H1 (cell line): ENCODE results near the gene COA3. TPM values are rescaled to one million over a fixed set of nuclear protein-coding genes. Genes with fewer than 3 reads are reported as not detected.

Source experiments
- CTCF ChIA-PET: fragments of 300-600 bp; sonication (Branson Sonifier 250); formaldehyde crosslinking; loops from one replicate; lab custom pipeline; 2021; ENCODE audit not compliant: partially characterized antibody; lab: Charles Lee
- POLR2A ChIA-PET: fragments of 300-600 bp; sonication (Branson Sonifier 250); formaldehyde crosslinking; loops from one replicate; lab custom pipeline; 2021; ENCODE audit warnings: inconsistent platforms; ENCODE audit not compliant: partially characterized antibody; lab: Charles Lee
- DNase-seq, 2 experiments: peaks; one replicate each; pipeline versions ENCODE4 v3.0.0 to v3.0.0-alpha.2; 2010 to 2022; ENCODE audit warnings: low spot score in 2 of 2, low read depth in 1 of 2, mixed read lengths in 1 of 2
- FAIRE-seq: peaks from 2 replicates; lab custom pipeline; 2011; peaks lifted over from hg19 to GRCh38; lab: Jason Lieb, UNC
- H2AFZ ChIP-seq: 2 replicates; pipeline ENCODE4 v1.8.1; 2012; ENCODE audit warnings: low read length, inconsistent platforms
- H2AK5ac ChIP-seq: 2 replicates; pipeline ENCODE4 v1.6.1; 2013; ENCODE audit warnings: low read depth, low read length
- H2BK120ac ChIP-seq: replicated peaks from 2 replicates; pipeline ENCODE3; 2013; ENCODE audit warnings: low read depth, low read length, inconsistent platforms
- H2BK12ac ChIP-seq: 2 replicates; pipeline ENCODE4 v1.6.1; 2013; ENCODE audit warnings: low read depth, low read length
- H2BK15ac ChIP-seq: 2 replicates; pipeline ENCODE4 v1.6.1; 2013; ENCODE audit warnings: low read length
- H2BK20ac ChIP-seq: 2 replicates; pipeline ENCODE4 v1.6.1; 2013; ENCODE audit warnings: low read length
- H2BK5ac ChIP-seq: 2 replicates; pipeline ENCODE4 v1.6.1; 2013; ENCODE audit warnings: low read depth, low read length
- H3K14ac ChIP-seq: 2 replicates; pipeline ENCODE4 v1.6.1; 2013; ENCODE audit warnings: inconsistent platforms; ENCODE audit not compliant: insufficient read length
- H3K18ac ChIP-seq: 2 replicates; pipeline ENCODE4 v1.6.1; 2013; ENCODE audit warnings: low read length; ENCODE audit errors: extremely low read depth
- H3K23ac ChIP-seq: 2 replicates; pipeline ENCODE4 v1.6.1; 2013; ENCODE audit warnings: inconsistent platforms; ENCODE audit not compliant: insufficient read length
- H3K23me2 ChIP-seq: 2 replicates; pipeline ENCODE4 v1.6.1; 2013; ENCODE audit warnings: low read depth, low read length
- H3K27ac ChIP-seq: 2 replicates; pipeline ENCODE4 v1.6.1; 2011; ENCODE audit warnings: low read depth, low read length, inconsistent platforms
- H3K27me3 ChIP-seq, 4 experiments: replicated peaks in 1 of 4; 1 replicate in 1 of 4; 2 replicates in 3 of 4; pipeline versions ENCODE4 v1.6.1 to v1.8.1; 2011 to 2013; ENCODE audit warnings: low read length in 3 of 4, mild to moderate bottlenecking in 3 of 4, inconsistent platforms in 2 of 4, mixed read lengths in 2 of 4, moderate library complexity in 1 of 4; ENCODE audit not compliant: control insufficient read depth in 3 of 4, insufficient read depth in 3 of 4; ENCODE audit errors: extremely low read depth in 1 of 4
- H3K36me3 ChIP-seq, 4 experiments: 2 replicates each; pipeline versions ENCODE4 v1.6.1 to v1.8.1; 2011 to 2013; ENCODE audit warnings: mild to moderate bottlenecking in 4 of 4, low read length in 3 of 4, moderate library complexity in 2 of 4, control low read depth in 1 of 4, inconsistent platforms in 1 of 4; ENCODE audit not compliant: insufficient read depth in 4 of 4, control insufficient read depth in 2 of 4
- H3K4ac ChIP-seq: replicated peaks from 2 replicates; pipeline ENCODE3; 2013; ENCODE audit warnings: low read length, low read depth, mixed read lengths, inconsistent platforms; ENCODE audit not compliant: insufficient read length
- H3K4me1 ChIP-seq, 4 experiments: replicated peaks in 1 of 4; 1 replicate in 1 of 4; 2 replicates in 3 of 4; pipeline versions ENCODE4 v1.6.1 to v1.8.1; 2011 to 2013; ENCODE audit warnings: low read length in 3 of 4, inconsistent platforms in 2 of 4, mixed read lengths in 1 of 4; ENCODE audit not compliant: insufficient read depth in 4 of 4, control insufficient read depth in 3 of 4
- H3K4me2 ChIP-seq, 2 experiments: 2 replicates each; pipeline versions ENCODE4 v1.6.1 to v1.8.1; 2011 to 2013; ENCODE audit warnings: low read depth in 2 of 2, low read length in 2 of 2, control low read depth in 1 of 2, inconsistent platforms in 1 of 2, mild to moderate bottlenecking in 1 of 2; ENCODE audit not compliant: insufficient read depth in 1 of 2
- H3K4me3 ChIP-seq, 4 experiments: fragments of 200-600, 300-600 bp in 1 of 4; sonication (generic), shearing (Covaris generic), sonication (Bioruptor Twin) in 1 of 4; 2 replicates each; pipeline versions ENCODE4 v1.5.1 to v1.8.1; 2011 to 2016; ENCODE audit warnings: low read length in 4 of 4, low read depth in 3 of 4, control low read depth in 2 of 4, inconsistent platforms in 2 of 4, mild to moderate bottlenecking in 2 of 4, mixed read lengths in 1 of 4, moderate library complexity in 1 of 4; ENCODE audit not compliant: insufficient read depth in 2 of 4; ENCODE audit errors: extremely low read depth in 1 of 4
- H3K56ac ChIP-seq: replicated peaks from 2 replicates; pipeline ENCODE3; 2013; ENCODE audit warnings: low read depth, mild to moderate bottlenecking, mixed read lengths, low read length, inconsistent platforms; ENCODE audit not compliant: insufficient read length
- H3K79me1 ChIP-seq: 2 replicates; pipeline ENCODE4 v1.6.1; 2013; ENCODE audit warnings: low read depth, low read length, control low read depth
- H3K79me2 ChIP-seq, 2 experiments: 2 replicates each; pipeline versions ENCODE4 v1.6.1 to v1.8.1; 2012 to 2013; ENCODE audit warnings: low read length in 2 of 2, mild to moderate bottlenecking in 2 of 2, inconsistent platforms in 1 of 2; ENCODE audit not compliant: insufficient read depth in 2 of 2, control insufficient read depth in 1 of 2
- H3K9ac ChIP-seq, 4 experiments: replicated peaks in 1 of 4; 1 replicate in 1 of 4; 2 replicates in 3 of 4; pipeline versions ENCODE4 v1.6.1 to v1.8.1; 2011 to 2013; ENCODE audit warnings: low read depth in 3 of 4, low read length in 3 of 4, control low read depth in 2 of 4, mild to moderate bottlenecking in 2 of 4, moderate library complexity in 2 of 4, inconsistent platforms in 1 of 4; ENCODE audit errors: extremely low read depth in 1 of 4
- H3K9me3 ChIP-seq, 2 experiments: 2 replicates each; pipeline versions ENCODE4 v1.6.1 to v1.8.1; 2012 to 2013; ENCODE audit warnings: mild to moderate bottlenecking in 2 of 2, moderate library complexity in 2 of 2, control low read depth in 1 of 2, inconsistent platforms in 1 of 2, low read depth in 1 of 2, low read length in 1 of 2, mixed read lengths in 1 of 2; ENCODE audit not compliant: insufficient read depth in 2 of 2
- H4K20me1 ChIP-seq, 2 experiments: replicated peaks in 1 of 2; 2 replicates each; pipeline versions ENCODE3 to v1.8.1; 2011 to 2013; ENCODE audit warnings: inconsistent platforms in 2 of 2, low read length in 2 of 2, mild to moderate bottlenecking in 1 of 2; ENCODE audit not compliant: insufficient read depth in 2 of 2, control insufficient read depth in 1 of 2
- H4K5ac ChIP-seq: 2 replicates; pipeline ENCODE4 v1.6.1; 2013; ENCODE audit warnings: low read length, low read depth, mixed read lengths, inconsistent platforms; ENCODE audit not compliant: insufficient read length
- H4K8ac ChIP-seq: 2 replicates; pipeline ENCODE4 v1.8.0; 2013; ENCODE audit warnings: mild to moderate bottlenecking, moderate library complexity, low read length, inconsistent platforms; ENCODE audit not compliant: insufficient read depth; ENCODE audit errors: extremely low read depth
- H4K91ac ChIP-seq: replicated peaks from 2 replicates; pipeline ENCODE3; 2013; ENCODE audit warnings: low read length, mixed read lengths, inconsistent platforms; ENCODE audit not compliant: insufficient read length
- ASH2L ChIP-seq: fragments of 200-600, 300-600 bp; sonication (generic); IDR thresholded peaks from one replicate; pipeline ENCODE4 v1.7.1; 2017; ENCODE audit warnings: low read length
- CBX5 ChIP-seq: fragments of 300-800, 300-1000 bp; sonication (generic); IDR thresholded peaks from 2 replicates; pipeline ENCODE4 v1.7.1; 2016; ENCODE audit warnings: antibody characterized with exemption, low read length, low read depth
- CTBP2 ChIP-seq: IDR thresholded peaks from 2 replicates; pipeline ENCODE4 v1.7.0; 2011; ENCODE audit warnings: borderline replicate concordance, mild to moderate bottlenecking, moderate library complexity, mixed read lengths, low read length; ENCODE audit not compliant: insufficient read depth, insufficient read length
- KDM1A ChIP-seq: fragments of 200-600, 300-600 bp; sonication (generic); IDR thresholded peaks from 2 replicates; pipeline ENCODE4 v1.7.1; 2016; ENCODE audit warnings: mild to moderate bottlenecking, low read length, borderline replicate concordance
- KDM4A ChIP-seq: IDR thresholded peaks from one replicate; pipeline ENCODE4 v1.7.1; 2012; ENCODE audit warnings: low read depth, mild to moderate bottlenecking, moderate library complexity, low read length, inconsistent platforms; ENCODE audit not compliant: severe bottlenecking
- POLR2A ChIP-seq, 2 experiments: IDR thresholded peaks; 1 replicate in 1 of 2; 2 replicates in 1 of 2; pipeline ENCODE4 v1.6.1; 2011; ENCODE audit warnings: low read depth in 2 of 2, low read length in 2 of 2, mild to moderate bottlenecking in 2 of 2; ENCODE audit errors: control extremely low read depth in 1 of 2
- POLR2AphosphoS5 ChIP-seq: IDR thresholded peaks from 2 replicates; pipeline ENCODE4 v1.6.1; 2011; ENCODE audit warnings: low read depth, low read length
- RBBP5 ChIP-seq: IDR thresholded peaks from 2 replicates; pipeline ENCODE4 v1.7.1; 2012; ENCODE audit warnings: low read depth, mild to moderate bottlenecking, inconsistent platforms, low read length, moderate library complexity, borderline replicate concordance
- RXRA ChIP-seq: IDR thresholded peaks from 2 replicates; pipeline ENCODE4 v1.6.1; 2011; ENCODE audit warnings: low read depth, mild to moderate bottlenecking, low read length, moderate library complexity; ENCODE audit not compliant: insufficient read depth
- TAF1 ChIP-seq: IDR thresholded peaks from 2 replicates; pipeline ENCODE4 v1.6.1; 2011; ENCODE audit warnings: mild to moderate bottlenecking, low read depth, low read length
- WGBS, 2 experiments: shearing (Covaris generic) in 1 of 2; methylation state at CpG; one replicate each; pipeline versions ENCODE4 v1.1.6 to v1.1.7; 2013 to 2015; ENCODE audit warnings: low lambda C conversion rate in 2 of 2, mixed read lengths in 2 of 2, inconsistent platforms in 1 of 2, low coverage in 1 of 2, missing lambda C conversion rate in 1 of 2; ENCODE audit not compliant: insufficient replicate concordance in 2 of 2, insufficient coverage in 1 of 2, insufficient read length in 1 of 2; ENCODE audit errors: extremely low coverage in 1 of 2, missing lambda C conversion rate in 1 of 2; 5-methylcytosine and 5-hydroxymethylcytosine counted together
- polyA plus RNA-seq, 7 experiments: library from polyadenylated mRNA; depleted of rRNA in 3 of 7; stranded (reverse) in 5 of 7; unstranded in 2 of 7; fragments of >200 nt in 5 of 7; fragments of 200-250 nt in 2 of 7; gene quantifications; 1 replicate in 5 of 7; 2 replicates in 1 of 7; 4 replicates in 1 of 7; pipeline versions ENCODE4 v1.2.1 to v1.2.3, GENCODE V29; 2011 to 2013; ENCODE audit warnings: missing spikeins in 2 of 7, mixed read lengths in 2 of 7
- total RNA-seq: library from RNA; stranded (reverse); fragmentation: NEBNext Ultra II Directional; extraction: Animal tissue kit (Norgen Biotek cat#: 25700); gene quantifications from 2 replicates; pipeline ENCODE4 v1.2.1, GENCODE V29; 2021

Gene COA3
- total and polyA plus RNA-seq, 2 of the 8 experiments (the other 6 are each of a cell fraction or from before 2014, with no cell fraction given) = 68.4 to 143 TPM

GRCh38 chr17:42779936-42780850 lies 18.3 kb downstream of the COA3 start, which contains the start of gene WNK4:
WNK4 (plus strand) TSS chr17:42780610; CDS start chr17:42780699, 89 bp downstream.
- no peak within 1 kb of the TSS; the same call in 1 of the 2 replicates for H2BK15ac ChIP-seq
- H3K36me3 ChIP-seq = peaks cover 7 to 23% (median 14%) of the 10 kb centered on the region in 4 experiments; a peak in 6 of 8 replicates
- ChIA-PET CTCF (interaction anchor here (0.6 to 2.1 kb wide), 4 partner anchors 17 to 218 kb away, joined by 3 to 5 read pairs (median 3); partner anchors contain the start of genes CNTD1, COA3 and RPL27), POLR2A (interaction anchor here (0.7 to 3.8 kb wide), 13 partner anchors 9 to 202 kb away, joined by 3 to 17 read pairs (median 4); partner anchors contain the start of genes CNTD1, COA3, PSMC3IP and RAMP2)
- no peak for FAIRE-seq
- H4K5ac ChIP-seq = no peak within 1 kb of the TSS
- peak within 1 kb of the TSS; percentile 92 to 99 for H3K4me2 ChIP-seq
- peak in 1 of 2 experiments; percentile 73 for DNase-seq
- WGBS, 2 experiments = 5% methylated on average over 30 of the region's 65 CpGs; no CpG with 5 or more reads in 1 of the 2 experiments
- H2AFZ ChIP-seq = no peak within 1 kb of the TSS
- no peak within 1 kb of the TSS for H2AK5ac ChIP-seq
- no peak within 1 kb of the TSS for H3K56ac ChIP-seq
- H3K9ac ChIP-seq = peak within 1 kb of the TSS in 3 of 4 experiments; percentile 34 to 57 (median 43); a peak in 5 of 7 replicates
- no peak within 1 kb of the TSS for H2BK20ac ChIP-seq
- peak within 1 kb of the TSS; percentile 80 for H4K8ac ChIP-seq
- no peaks in the 10 kb centered on the region for H3K79me2 ChIP-seq
- no peak within 1 kb of the TSS for H3K23ac ChIP-seq
- H4K91ac ChIP-seq = no peak within 1 kb of the TSS
- H3K4me3 ChIP-seq = peak within 1 kb of the TSS; percentile 38 to 76 (median 54)
- no peak within 1 kb of the TSS for H3K14ac ChIP-seq
- no peaks in the 10 kb centered on the region for H4K20me1 ChIP-seq
- H3K9me3 ChIP-seq = no peaks in the 10 kb centered on the region
- peak in 1 of 2 experiments; percentile 77; a peak in 2 of 3 replicates for TF ChIP-seq POLR2A (IDR thresholded peaks at IDR 0.05; ENCODE audit: control extremely low read depth in 1 of 2, low read depth in 2 of 2, low read length in 2 of 2)
- peak; percentile 21; the same call in 1 of the 2 replicates for TF ChIP-seq RBBP5
- TF ChIP-seq TAF1 = peak; percentile 50; the same call in 1 of the 2 replicates
- peak; percentile 30 for TF ChIP-seq ASH2L
- no peak for TF ChIP-seq CBX5
- peak; percentile 50 for TF ChIP-seq CTBP2
- peak; percentile 67 for TF ChIP-seq KDM4A
- no peak for TF ChIP-seq KDM1A
- TF ChIP-seq POLR2AphosphoS5 = 0 out of 2 replicates have a peak, but pooled peaks have one; percentile 34
- no peak for TF ChIP-seq RXRA
- H3K79me1 ChIP-seq = no peaks in the 10 kb centered on the region
- H3K27ac ChIP-seq = no peak within 1 kb of the TSS
- H2BK120ac ChIP-seq = no peak within 1 kb of the TSS
- peaks cover 0 to 14% (median 8%) of the 10 kb centered on the region in 4 experiments; a peak in 6 of 7 replicates for H3K4me1 ChIP-seq
- H3K27me3 ChIP-seq = peaks cover 6 to 23% (median 19%) of the 10 kb centered on the region in 4 experiments
- no peak within 1 kb of the TSS for H3K4ac ChIP-seq
- no peak within 1 kb of the TSS; the same call in none of the 2 replicates for H3K18ac ChIP-seq
- peak within 1 kb of the TSS; percentile 30; the same call in 1 of the 2 replicates for H2BK5ac ChIP-seq
- H2BK12ac ChIP-seq = no peak within 1 kb of the TSS; the same call in 1 of the 2 replicates
- H3K23me2 ChIP-seq = peaks cover 11% of the 10 kb centered on the region
